HAP-1 (cell line): ENCODE data around the gene FER.
"Not testable (repeated sequence)": the region's sequence is repeated elsewhere in the genome, so short reads cannot be mapped to it uniquely, and the experiment has no call there.

ENCODE experiments used
- DNase-seq, 2 experiments: peaks; one replicate each; pipeline ENCODE4 v3.0.0-alpha.2; 2016 to 2020; ENCODE audit warnings: low spot score in 2 of 2
- H3K27me3 ChIP-seq: fragments of 250-450 bp; sonication (Bioruptor Pico); 2 replicates; pipeline ENCODE4 v1.5.1; 2020; ENCODE audit warnings: low read depth, mild to moderate bottlenecking, moderate library complexity
- H3K36me3 ChIP-seq: fragments of 250-450 bp; sonication (Bioruptor Pico); replicated peaks from 2 replicates; pipeline ENCODE4 v1.5.1; 2020; ENCODE audit warnings: mild to moderate bottlenecking
- H3K4me1 ChIP-seq: fragments of 250-450 bp; sonication (Bioruptor Pico); 2 replicates; pipeline ENCODE4 v1.5.1; 2020; ENCODE audit warnings: mild to moderate bottlenecking
- H3K4me3 ChIP-seq: fragments of 250-450 bp; sonication (Bioruptor Pico); 2 replicates; pipeline ENCODE4 v1.5.1; 2020; ENCODE audit warnings: mild to moderate bottlenecking, moderate library complexity
- H3K9me3 ChIP-seq: fragments of 250-450 bp; sonication (Bioruptor Pico); 2 replicates; pipeline ENCODE4 v1.5.1; 2020; ENCODE audit warnings: mild to moderate bottlenecking, moderate library complexity
- in situ Hi-C: fragments of 300-500 bp; cut with MboI; formaldehyde crosslinking; loops from 3 replicates; pipeline ENCODE4 v1.14.3; 2020; ENCODE audit warnings: low sequenced_read_pairs, inconsistent platforms, mixed read lengths

Gene FER

DNA sequence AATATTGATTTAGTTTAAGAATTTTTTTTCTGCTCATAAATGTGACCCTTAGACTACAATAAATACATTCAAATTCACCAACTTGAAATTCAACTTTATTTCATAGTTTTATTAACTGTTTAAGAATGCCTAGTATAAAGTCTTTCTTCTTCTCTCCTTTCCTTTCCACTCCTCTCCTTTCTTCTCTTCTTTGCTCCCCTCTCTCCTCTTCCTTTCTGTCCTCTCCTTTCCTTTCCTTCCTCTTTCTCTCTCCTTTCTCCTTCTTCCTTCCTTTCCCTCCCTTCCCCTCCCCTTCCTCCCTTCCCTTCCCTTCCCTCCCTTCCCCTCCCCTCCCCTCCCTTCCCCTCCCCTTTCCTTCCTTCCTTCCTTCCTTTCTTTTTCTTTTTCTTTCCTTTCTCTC lies 150.6 kb downstream of the FER start:
- H3K9me3 ChIP-seq: no peaks in the 10 kb centered on the region

DNA sequence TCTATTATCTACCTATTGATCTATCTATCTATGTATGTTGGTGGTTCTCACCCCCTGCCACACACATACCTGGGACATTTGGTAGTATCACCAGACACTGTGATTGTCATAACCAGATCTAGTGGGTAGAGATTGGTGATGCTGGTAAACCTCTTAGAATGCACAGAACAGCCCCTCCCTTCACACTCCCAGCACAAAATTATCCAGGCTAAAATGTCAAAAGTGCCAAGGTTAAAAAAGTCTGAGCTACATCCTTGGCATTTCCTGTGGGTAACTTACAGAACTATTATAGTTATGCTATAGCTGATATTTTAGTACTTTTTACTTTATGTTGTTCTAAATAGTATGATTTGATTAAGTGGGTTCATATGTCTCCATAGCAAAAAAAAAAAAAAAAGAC lies 151.0 kb downstream of the FER start:
- Histone ChIP-seq H3K36me3 (no peaks in the 10 kb centered on the region), H3K9me3 (no peaks in the 10 kb centered on the region), H3K27me3 (no peaks in the 10 kb centered on the region), H3K4me3 (no peak overlapping the region), H3K4me1 (peaks cover 7% of the 10 kb centered on the region; the same call in 1 of the 2 replicates)
- no peak for DNase-seq
- in situ Hi-C loops: no loop called here

More for the DNA sequence above, 150.6 kb downstream of the FER start:
- Histone ChIP-seq H3K27me3 (no peaks in the 10 kb centered on the region), H3K4me3 (no peak overlapping the region), H3K36me3 (no peaks in the 10 kb centered on the region), H3K4me1 (peaks cover 7% of the 10 kb centered on the region; the same call in 1 of the 2 replicates)
- no peak for DNase-seq
- in situ Hi-C loops: no loop called here

DNA sequence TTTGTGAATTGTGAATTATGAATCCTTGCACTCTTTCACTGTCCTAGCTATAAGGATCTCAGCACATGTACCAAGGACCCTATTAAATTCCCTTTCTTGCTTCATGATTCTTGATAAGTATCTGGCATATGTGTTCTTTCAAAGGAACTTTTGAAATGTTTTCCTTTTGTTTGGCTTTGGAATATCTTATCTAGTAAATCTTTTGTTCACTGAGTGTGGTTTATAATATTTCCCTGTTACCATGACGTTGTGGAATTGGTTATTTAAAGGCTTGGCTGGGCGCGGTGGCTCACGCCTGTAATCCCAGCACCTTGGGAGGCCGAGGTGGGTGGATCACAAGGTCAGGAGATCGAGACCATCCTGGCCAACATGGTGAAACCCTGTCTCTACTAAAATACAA lies 151.5 kb downstream of the FER start:
- H3K4me3 ChIP-seq, H3K27me3 ChIP-seq, H3K4me1 ChIP-seq, in situ Hi-C loops, H3K36me3 ChIP-seq, H3K9me3 ChIP-seq: not testable (repeated sequence)
- DNase-seq: peak; percentile 15 to 45

DNA sequence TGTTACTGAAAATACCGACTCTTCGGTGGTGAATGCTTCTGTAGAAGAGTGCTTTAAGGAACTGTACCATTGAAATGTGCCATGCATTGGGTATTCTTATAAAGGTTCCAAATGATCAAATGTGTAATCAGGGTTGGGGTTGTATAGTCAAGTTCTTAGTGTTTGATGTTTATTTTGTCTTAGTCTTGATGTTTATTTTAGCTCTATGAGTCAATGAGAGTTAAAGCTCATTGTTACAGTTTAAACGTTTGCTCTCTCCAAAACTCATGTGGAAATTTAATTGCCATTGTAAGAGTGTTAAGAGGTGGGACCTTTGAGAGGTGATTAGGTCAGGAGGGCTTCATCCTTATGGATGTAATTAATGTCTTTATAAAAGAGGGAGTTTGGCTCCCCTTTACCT lies 153.0 kb downstream of the FER start:
- Histone ChIP-seq H3K4me3 (no peak overlapping the region), H3K27me3 (no peaks in the 10 kb centered on the region), H3K4me1 (peaks cover 7% of the 10 kb centered on the region; the same call in 1 of the 2 replicates), H3K36me3 (no peaks in the 10 kb centered on the region), H3K9me3 (no peaks in the 10 kb centered on the region)
- in situ Hi-C loops: no loop called here
- no peak for DNase-seq

DNA sequence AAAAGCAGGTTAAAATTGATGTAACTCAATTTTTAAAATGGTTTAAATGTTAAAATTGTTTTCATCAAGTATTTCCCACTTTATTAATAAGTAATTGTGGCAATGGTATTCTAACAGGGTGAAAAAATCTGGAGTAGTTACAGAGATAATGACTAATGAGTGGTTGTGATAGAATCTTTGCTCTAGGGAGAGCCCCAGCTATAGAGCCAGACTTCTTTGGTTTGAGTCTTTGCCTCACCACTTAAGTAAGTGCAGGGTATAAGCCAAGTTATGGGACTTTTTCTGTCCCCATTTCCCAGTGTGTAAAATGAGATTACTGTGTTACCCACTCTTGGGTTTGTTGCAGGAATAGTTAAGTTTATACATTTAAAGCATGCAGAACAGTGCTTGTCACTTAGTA lies 158.1 kb downstream of the FER start:
- in situ Hi-C loops: no loop called here
- no peaks in the 10 kb centered on the region for H3K36me3 ChIP-seq
- H3K27me3 ChIP-seq: no peaks in the 10 kb centered on the region
- no peaks in the 10 kb centered on the region for H3K9me3 ChIP-seq
- no peak for DNase-seq
- no peak overlapping the region for H3K4me3 ChIP-seq
- H3K4me1 ChIP-seq: peaks cover 7% of the 10 kb centered on the region; the same call in 1 of the 2 replicates

DNA sequence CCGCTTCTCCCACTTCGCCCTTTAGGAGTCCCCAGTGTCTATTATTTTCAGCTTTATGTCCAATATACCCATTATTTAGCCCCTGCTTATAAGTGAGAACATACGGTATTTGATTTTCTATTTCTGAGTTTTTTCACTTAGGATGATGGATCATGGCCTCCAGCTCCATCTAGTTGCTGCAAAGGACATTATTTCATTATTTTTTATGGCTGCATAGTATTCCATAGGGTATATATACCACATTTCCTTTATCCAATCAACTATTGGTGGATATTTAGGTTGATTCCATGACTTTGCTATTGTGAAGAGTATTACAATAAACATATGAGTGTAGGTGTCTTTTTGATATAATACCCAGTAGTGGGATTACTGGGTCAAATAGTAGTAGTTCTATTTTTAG lies 162.9 kb downstream of the FER start:
- in situ Hi-C loops: no loop called here
- H3K4me1 ChIP-seq: no peaks in the 10 kb centered on the region

DNA sequence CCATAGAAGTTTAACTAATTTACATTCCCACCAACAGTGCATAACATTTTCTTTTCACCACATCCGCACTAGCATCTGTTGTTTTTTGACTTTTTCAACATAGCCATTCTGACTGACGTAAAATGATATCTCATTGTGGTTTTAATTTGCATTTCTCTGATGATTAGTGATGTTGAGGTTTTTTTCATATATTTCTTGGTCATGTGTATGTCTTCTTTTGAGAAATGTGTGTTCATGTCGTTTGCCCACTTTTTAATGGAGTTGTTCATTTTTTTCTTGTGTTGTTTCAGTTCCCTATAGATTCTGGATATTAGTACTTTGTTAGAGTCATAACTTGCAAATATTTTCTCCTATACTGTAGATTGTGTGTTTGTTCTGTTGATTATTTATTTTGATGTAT lies 163.4 kb downstream of the FER start:
- Histone ChIP-seq H3K9me3 (no peaks in the 10 kb centered on the region), H3K4me3 (no peak overlapping the region), H3K27me3 (no peaks in the 10 kb centered on the region), H3K4me1 (no peaks in the 10 kb centered on the region), H3K36me3 (no peaks in the 10 kb centered on the region)
- no peak for DNase-seq
- in situ Hi-C loops: no loop called here

More for the DNA sequence above, 162.9 kb downstream of the FER start:
- Histone ChIP-seq H3K36me3 (no peaks in the 10 kb centered on the region), H3K9me3 (no peaks in the 10 kb centered on the region), H3K27me3 (no peaks in the 10 kb centered on the region), H3K4me3 (no peak overlapping the region)
- no peak for DNase-seq

DNA sequence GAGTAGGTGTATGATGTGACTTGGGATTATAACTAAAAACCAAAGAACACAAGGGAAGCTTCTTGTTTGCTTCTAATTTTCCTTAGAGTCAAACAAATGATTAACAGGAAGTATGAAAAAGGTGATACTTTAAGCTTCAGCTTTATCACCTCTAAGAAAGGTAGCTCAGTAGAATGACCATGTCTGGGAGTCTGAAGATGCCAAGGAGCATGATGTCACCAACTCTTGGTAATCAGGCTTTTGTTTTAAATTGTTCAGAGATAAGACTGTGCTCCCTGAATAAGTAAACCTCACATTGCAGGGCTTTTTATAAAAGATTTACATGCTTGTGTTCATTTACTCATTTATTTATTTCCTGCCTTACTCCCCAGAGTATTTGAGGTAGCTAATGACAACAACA lies 169.9 kb downstream of the FER start:
- no peaks in the 10 kb centered on the region for H3K36me3 ChIP-seq
- DNase-seq: no peak
- H3K27me3 ChIP-seq: no peaks in the 10 kb centered on the region
- in situ Hi-C loops: no loop called here
- no peaks in the 10 kb centered on the region for H3K9me3 ChIP-seq
- H3K4me3 ChIP-seq: no peak overlapping the region
- H3K4me1 ChIP-seq: no peaks in the 10 kb centered on the region; the same call in 1 of the 2 replicates

DNA sequence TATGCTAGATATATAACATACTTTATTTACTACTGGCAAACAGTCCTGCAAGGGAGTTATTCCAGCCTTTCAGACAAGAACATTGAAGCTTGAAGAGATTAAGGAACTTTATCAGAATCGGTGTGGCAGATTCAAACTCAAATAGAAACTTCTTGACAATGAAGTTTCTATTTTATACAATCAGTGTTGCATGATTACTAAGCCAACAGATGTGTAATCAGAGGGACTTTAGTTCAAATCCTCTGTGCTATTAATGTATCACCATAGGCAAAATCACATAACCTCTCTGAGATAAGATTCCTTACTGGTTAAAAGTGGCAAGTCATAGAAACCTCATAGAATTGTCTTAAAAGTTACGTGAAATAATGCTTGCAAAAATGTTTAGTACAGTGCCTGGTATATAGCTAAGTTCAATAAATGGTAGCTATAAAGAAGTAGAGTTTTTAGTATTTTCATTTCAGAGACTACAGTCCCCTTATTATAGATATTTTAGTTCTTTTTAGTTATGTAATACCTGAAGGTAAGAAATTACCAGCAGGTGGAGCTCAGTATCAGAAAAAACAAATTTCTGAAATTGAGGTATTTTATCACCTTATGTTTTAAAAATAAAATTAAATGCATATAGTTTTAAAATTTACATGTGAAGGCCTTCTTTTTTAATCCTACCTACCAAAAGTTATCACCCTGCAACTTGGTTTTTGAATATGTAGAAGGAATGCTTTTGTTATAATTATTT lies 172.1 kb downstream of the FER start:
- Histone ChIP-seq H3K4me1 (no peaks in the 10 kb centered on the region; the same call in 1 of the 2 replicates), H3K36me3 (no peaks in the 10 kb centered on the region), H3K4me3 (no peak overlapping the region), H3K9me3 (no peaks in the 10 kb centered on the region), H3K27me3 (no peaks in the 10 kb centered on the region)
- no peak for DNase-seq
- in situ Hi-C loops: no loop called here

DNA sequence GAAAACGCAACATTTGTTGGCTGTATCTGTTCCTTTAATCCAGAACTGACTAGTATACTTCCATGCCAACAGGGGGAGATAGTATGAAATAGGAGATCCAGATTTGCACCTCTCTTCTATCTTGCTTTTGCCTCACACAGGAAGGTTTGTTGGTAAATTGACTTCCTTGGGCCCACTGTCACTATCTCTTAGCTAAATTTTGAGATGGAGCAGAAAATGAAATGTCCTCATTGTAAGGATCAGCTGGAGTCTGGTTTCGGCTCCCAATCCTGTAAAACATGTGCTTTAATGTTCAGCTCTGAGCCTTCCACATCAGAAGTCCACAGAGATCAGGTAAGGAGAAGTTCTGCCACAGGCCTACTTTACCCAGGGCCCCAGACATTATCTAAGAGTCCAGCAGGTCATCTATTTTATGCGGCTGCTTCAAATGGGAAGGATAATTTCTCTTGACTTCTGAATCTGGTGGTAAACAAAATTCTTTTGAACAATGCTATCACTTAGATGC lies 176.8 kb downstream of the FER start:
- DNase-seq: no peak
- in situ Hi-C loops: no loop called here
- H3K4me3 ChIP-seq: no peak overlapping the region

DNA sequence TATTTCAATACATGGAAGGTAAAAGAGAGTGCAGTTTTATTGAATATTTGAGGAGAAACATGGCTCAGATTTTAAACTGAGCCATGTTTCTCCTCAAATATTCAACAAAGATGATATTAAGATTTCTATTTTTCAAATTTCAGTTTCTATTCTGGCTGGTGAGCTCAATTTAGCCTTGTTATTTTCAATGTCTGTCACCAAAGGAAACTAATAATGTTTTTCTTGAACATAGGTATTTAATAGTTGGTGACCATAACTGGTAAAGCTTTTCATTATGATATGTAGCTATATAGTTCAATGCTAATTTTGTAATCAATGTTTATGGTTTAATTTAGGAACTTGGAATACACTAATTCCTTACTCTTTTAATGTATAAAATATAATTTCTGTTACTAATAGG lies 177.4 kb downstream of the FER start:
- Histone ChIP-seq H3K4me3 (no peak overlapping the region), H3K27me3 (no peaks in the 10 kb centered on the region), H3K36me3 (no peaks in the 10 kb centered on the region), H3K9me3 (no peaks in the 10 kb centered on the region), H3K4me1 (no peaks in the 10 kb centered on the region)
- in situ Hi-C loops: no loop called here
- no peak for DNase-seq

More for the DNA sequence above, 176.8 kb downstream of the FER start:
- no peaks in the 10 kb centered on the region for H3K36me3 ChIP-seq
- H3K27me3 ChIP-seq: no peaks in the 10 kb centered on the region
- no peaks in the 10 kb centered on the region for H3K9me3 ChIP-seq
- no peaks in the 10 kb centered on the region for H3K4me1 ChIP-seq

DNA sequence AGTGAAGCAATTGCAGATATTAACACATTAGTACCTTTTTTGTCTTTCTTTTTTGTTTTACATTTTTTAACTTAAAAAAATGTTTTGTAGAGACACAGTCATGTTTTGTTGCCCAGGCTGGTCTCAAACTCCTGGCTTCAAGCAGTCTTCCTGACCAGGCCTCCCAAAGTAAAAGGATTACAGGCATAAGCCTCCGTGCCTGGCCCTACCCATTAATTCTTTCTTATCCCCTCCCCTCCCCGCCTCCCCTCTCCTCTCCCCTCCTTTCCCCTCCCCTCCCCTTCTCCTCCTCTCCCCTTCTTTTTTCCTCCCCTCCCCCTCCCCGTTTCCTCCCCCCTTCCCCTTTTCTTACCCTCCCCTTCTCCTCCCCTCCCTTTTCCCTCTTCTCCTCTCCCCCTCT lies 182.4 kb downstream of the FER start:
- Histone ChIP-seq H3K4me1 (no peaks in the 10 kb centered on the region), H3K36me3 (no peaks in the 10 kb centered on the region), H3K9me3 (no peaks in the 10 kb centered on the region), H3K4me3 (no peak overlapping the region), H3K27me3 (no peaks in the 10 kb centered on the region)
- no peak for DNase-seq
- in situ Hi-C loops: no loop called here

DNA sequence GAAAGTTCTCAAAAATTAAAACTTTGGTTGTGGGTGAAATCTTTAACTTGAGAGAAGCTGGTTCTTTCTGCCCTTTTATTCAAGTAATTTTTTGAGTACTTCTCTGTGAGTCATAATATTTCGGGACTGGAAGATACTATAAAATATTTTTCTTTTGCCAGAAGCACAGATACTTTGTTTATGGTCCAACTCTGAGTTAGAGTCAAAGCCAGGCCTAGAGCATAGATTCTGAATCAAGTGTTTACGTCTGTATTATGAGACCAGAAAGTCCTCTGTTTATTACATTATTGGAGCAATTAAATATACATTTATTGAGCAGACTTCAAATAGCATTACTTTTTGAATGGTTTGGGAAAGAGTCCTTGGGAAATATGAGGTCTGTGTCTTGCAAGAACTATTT lies 187.9 kb downstream of the FER start:
- H3K27me3 ChIP-seq: no peaks in the 10 kb centered on the region
- in situ Hi-C loops: no loop called here
- H3K36me3 ChIP-seq: no peaks in the 10 kb centered on the region
- H3K9me3 ChIP-seq: no peaks in the 10 kb centered on the region
- H3K4me1 ChIP-seq: no peaks in the 10 kb centered on the region
- DNase-seq: no peak
- no peak overlapping the region for H3K4me3 ChIP-seq

DNA sequence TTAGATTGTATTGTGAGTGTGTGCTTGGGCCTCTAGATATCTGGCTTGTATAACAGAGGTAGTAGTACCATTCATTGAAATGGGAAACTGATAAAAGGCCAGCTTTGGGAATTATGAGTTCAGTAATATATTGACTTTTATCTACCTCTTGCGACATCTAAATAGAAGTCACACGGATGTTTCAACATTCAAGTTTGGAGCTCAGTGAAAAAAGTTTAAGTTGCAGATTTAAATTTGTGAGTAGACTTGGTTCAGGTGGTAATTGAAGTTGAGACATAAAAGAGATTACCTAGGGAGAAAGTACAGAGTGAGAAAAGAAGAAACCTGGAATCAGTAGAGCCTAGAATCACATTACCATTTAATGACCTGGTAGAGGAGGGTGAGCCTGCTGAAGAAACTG lies 189.5 kb downstream of the FER start:
- no peak for DNase-seq
- in situ Hi-C loops: no loop called here
- Histone ChIP-seq H3K36me3 (no peaks in the 10 kb centered on the region), H3K4me1 (no peaks in the 10 kb centered on the region), H3K9me3 (no peaks in the 10 kb centered on the region), H3K4me3 (no peak overlapping the region), H3K27me3 (no peaks in the 10 kb centered on the region)

DNA sequence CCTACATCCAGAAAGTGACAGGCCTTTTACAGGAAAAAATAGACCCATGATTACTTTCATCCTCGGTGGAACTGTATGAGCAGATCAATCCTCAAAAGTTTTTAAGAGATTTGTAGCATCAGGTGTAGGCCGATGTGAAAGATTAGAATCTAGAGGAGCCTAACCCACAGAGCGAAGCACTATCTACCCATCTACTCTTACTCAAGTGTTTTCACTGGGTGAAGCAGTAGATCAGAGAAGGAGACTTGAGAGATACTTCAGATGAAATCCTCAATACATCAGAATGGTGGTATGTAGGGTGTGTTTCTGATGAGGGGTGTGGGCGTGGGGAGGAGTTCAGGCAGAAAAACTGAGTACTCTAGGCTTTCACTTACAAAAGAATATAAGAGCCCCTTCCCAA lies 192.8 kb downstream of the FER start:
- no peaks in the 10 kb centered on the region for H3K9me3 ChIP-seq
- in situ Hi-C loops: no loop called here
- DNase-seq: no peak
- H3K27me3 ChIP-seq: no peaks in the 10 kb centered on the region
- peaks cover 10% of the 10 kb centered on the region for H3K4me1 ChIP-seq
- no peaks in the 10 kb centered on the region for H3K36me3 ChIP-seq
- H3K4me3 ChIP-seq: no peak overlapping the region
